GM23338 (cell line): ENCODE results near the gene CNOT6. TPM values are rescaled to one million over a fixed set of nuclear protein-coding genes. Genes with fewer than 3 reads are reported as not detected.

Experiments used
- ATAC-seq: fragments of 200-7000 bp; cut with Tn5 transposase; 3 replicates; pipeline ENCODE4 v1.9.1; 2020
- DNase-seq: peaks from one replicate; pipeline ENCODE4 v3.0.0-alpha.2; 2015; ENCODE audit warnings: low spot score
- H2AFZ ChIP-seq: fragments of 200-600 bp; sonication (generic); 2 replicates; pipeline ENCODE4 v1.8.0; 2016; ENCODE audit warnings: antibody characterized with exemption, mild to moderate bottlenecking, moderate library complexity
- H3F3A ChIP-seq: fragments of 200-600 bp; sonication (generic); replicated peaks from 2 replicates; pipeline ENCODE4 v1.8.0; 2017; ENCODE audit warnings: antibody characterized with exemption, mixed run types, low read depth
- H3K27ac ChIP-seq: fragments of 200-600 bp; sonication (generic); 2 replicates; pipeline ENCODE4 v1.6.1; 2016; ENCODE audit warnings: low read depth
- H3K27me3 ChIP-seq: fragments of 200-600 bp; sonication (generic); 2 replicates; pipeline ENCODE4 v1.8.0; 2016; ENCODE audit warnings: mild to moderate bottlenecking, mixed run types, moderate library complexity; ENCODE audit not compliant: insufficient read depth
- H3K36me3 ChIP-seq: fragments of 200-600 bp; sonication (generic); 2 replicates; pipeline ENCODE4 v1.8.0; 2016; ENCODE audit warnings: mild to moderate bottlenecking; ENCODE audit not compliant: insufficient read depth
- H3K4me1 ChIP-seq: fragments of 200-600 bp; sonication (generic); 2 replicates; pipeline ENCODE4 v1.8.0; 2016; ENCODE audit warnings: mild to moderate bottlenecking, moderate library complexity; ENCODE audit not compliant: insufficient read depth
- H3K4me2 ChIP-seq: fragments of 200-600 bp; sonication (generic); 2 replicates; pipeline ENCODE4 v1.7.1; 2017; ENCODE audit warnings: mixed run types
- H3K4me3 ChIP-seq: fragments of 200-600 bp; sonication (generic); 2 replicates; pipeline ENCODE4 v1.6.1; 2016; ENCODE audit warnings: mixed run types
- H3K79me2 ChIP-seq: fragments of 200-600 bp; sonication (generic); replicated peaks from 2 replicates; pipeline ENCODE4 v1.8.0; 2017; ENCODE audit warnings: mild to moderate bottlenecking; ENCODE audit not compliant: insufficient read depth
- H3K9me2 ChIP-seq: fragments of 200-600 bp; sonication (generic); 2 replicates; pipeline ENCODE4 v1.8.0; 2017; ENCODE audit not compliant: insufficient read depth
- H4K20me1 ChIP-seq: fragments of 200-600 bp; sonication (generic); replicated peaks from 2 replicates; pipeline ENCODE4 v1.8.0; 2017; ENCODE audit warnings: mild to moderate bottlenecking; ENCODE audit not compliant: insufficient read depth
- H3K27ac Mint-ChIP-seq: 2 replicates; pipeline ENCODE4 v1.8.0; 2020; ENCODE audit warnings: inconsistent platforms, mild to moderate bottlenecking, moderate library complexity, mixed read lengths
- H3K27me3 Mint-ChIP-seq: 3 replicates; pipeline ENCODE4 v1.8.0; 2022; ENCODE audit warnings: low read depth, mild to moderate bottlenecking, moderate library complexity, mixed read lengths, inconsistent platforms; ENCODE audit not compliant: insufficient read depth, poor library complexity
- H3K36me3 Mint-ChIP-seq: 3 replicates; pipeline ENCODE4 v1.8.0; 2021; ENCODE audit warnings: low read depth, mild to moderate bottlenecking, inconsistent platforms, moderate library complexity, mixed read lengths
- H3K4me1 Mint-ChIP-seq: 3 replicates; pipeline ENCODE4 v1.8.0; 2020; ENCODE audit warnings: mild to moderate bottlenecking, inconsistent platforms, mixed read lengths
- H3K4me3 Mint-ChIP-seq: 3 replicates; pipeline ENCODE4 v1.8.0; 2021; ENCODE audit warnings: moderate library complexity, mild to moderate bottlenecking, inconsistent platforms, mixed read lengths
- H3K9me3 Mint-ChIP-seq: 3 replicates; pipeline ENCODE4 v1.8.0; 2020; ENCODE audit warnings: moderate library complexity, mild to moderate bottlenecking, inconsistent platforms, mixed read lengths
- CREB1 ChIP-seq: fragments of 250-450 bp; sonication (Bioruptor Pico); IDR thresholded peaks from 2 replicates; pipeline ENCODE4 v1.5.0; 2020; ENCODE audit warnings: low read depth, mild to moderate bottlenecking, moderate library complexity
- EZH2 ChIP-seq: fragments of 200-600 bp; sonication (generic); IDR thresholded peaks from one replicate; pipeline ENCODE4 v1.8.0; 2017; ENCODE audit warnings: antibody characterized with exemption, mild to moderate bottlenecking, low read depth; ENCODE audit not compliant: unreplicated experiment
- EZH2phosphoT487 ChIP-seq: fragments of 200-600 bp; sonication (generic); IDR thresholded peaks from one replicate; pipeline ENCODE4 v1.8.1; 2018; ENCODE audit warnings: antibody characterized with exemption; ENCODE audit not compliant: unreplicated experiment
- JUNB ChIP-seq: IDR thresholded peaks from one replicate; pipeline ENCODE4 v1.6.1; 2016; ENCODE audit warnings: antibody characterized with exemption; ENCODE audit not compliant: unreplicated experiment
- NANOG ChIP-seq: IDR thresholded peaks from 2 replicates; pipeline ENCODE4 v1.6.1; 2016; ENCODE audit warnings: antibody characterized with exemption, borderline replicate concordance
- POLR2AphosphoS5 ChIP-seq: IDR thresholded peaks from 2 replicates; pipeline ENCODE4 v1.6.1; 2016; ENCODE audit warnings: antibody characterized with exemption, low read depth
- STAT1 ChIP-seq: IDR thresholded peaks from one replicate; pipeline ENCODE4 v1.6.1; 2016; ENCODE audit warnings: antibody characterized with exemption; ENCODE audit not compliant: unreplicated experiment
- ZNF114 ChIP-seq: fragments of 250-450 bp; sonication (Bioruptor Pico); IDR thresholded peaks from 2 replicates; pipeline ENCODE4 v1.5.0; 2020; ENCODE audit warnings: mild to moderate bottlenecking, moderate library complexity
- ZNF331 ChIP-seq: fragments of 250-450 bp; sonication (Bioruptor Pico); IDR thresholded peaks from 2 replicates; pipeline ENCODE4 v1.5.0; 2020; ENCODE audit warnings: low read depth, mild to moderate bottlenecking, moderate library complexity
- polyA plus RNA-seq: library from polyadenylated mRNA; unstranded; fragments of >200 nt; fragmentation: Nextera tagmentation; extraction: Ambion mirVana; gene quantifications from 2 replicates; pipeline ENCODE4 v1.2.1, GENCODE V29; 2016
- total RNA-seq: library from RNA; depleted of rRNA; stranded (reverse); fragments of >200 nt; shearing (Covaris generic); gene quantifications from 2 replicates; pipeline ENCODE4 v1.2.3, GENCODE V29; 2014
- TF ChIP-seq, protein P1 (sequence below): fragments of 250-450 bp; sonication (Bioruptor Pico); IDR thresholded peaks from 2 replicates; pipeline ENCODE4 v1.5.0; 2020; ENCODE audit warnings: mild to moderate bottlenecking, moderate library complexity
- TF ChIP-seq, protein P2 (sequence below): IDR thresholded peaks from 2 replicates; pipeline ENCODE4 v1.6.1; 2016; ENCODE audit warnings: antibody characterized with exemption
- TF ChIP-seq, protein P3 (sequence below): IDR thresholded peaks from one replicate; pipeline ENCODE4 v1.6.1; 2018; ENCODE audit warnings: antibody characterized with exemption; ENCODE audit not compliant: unreplicated experiment
- TF ChIP-seq, protein P4 (sequence below), 2 experiments: fragments of 200-600 bp in 1 of 2; sonication (generic) in 1 of 2; conservative IDR thresholded peaks; 2 replicates each; pipeline versions ENCODE4 v1.5.1 to v1.6.1; 2016 to 2017; ENCODE audit warnings: antibody characterized with exemption in 2 of 2, low read depth in 2 of 2, mild to moderate bottlenecking in 2 of 2, moderate library complexity in 1 of 2

Gene CNOT6
- total and polyA plus RNA-seq, 2 experiments from 2014 or later = 14.6 to 38.7 TPM

DNA sequence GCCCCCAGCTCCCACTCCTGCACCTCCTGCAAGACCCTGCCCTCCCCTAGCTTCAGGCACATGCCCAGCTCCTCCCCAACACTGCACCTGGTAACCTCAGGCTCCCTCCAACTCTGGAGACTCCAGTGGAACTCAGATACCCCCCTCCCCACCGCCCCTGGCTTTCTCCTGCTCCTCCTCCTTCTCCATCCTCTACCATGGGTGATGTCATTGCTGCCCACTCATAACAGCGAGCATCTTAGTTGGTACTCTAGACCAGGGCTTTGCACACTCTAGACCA is 24.7 kb upstream of the CNOT6 start:
- ATAC-seq = no peak
- H3K27ac ChIP-seq = no peak overlapping the region
- H3K36me3 Mint-ChIP-seq = no peaks in the 10 kb centered on the region; the same call in 1 of the 3 replicates
- peaks cover 9% of the 10 kb centered on the region; the same call in 2 of the 3 replicates for H3K4me1 Mint-ChIP-seq
- no peaks in the 10 kb centered on the region for H3K27me3 ChIP-seq
- DNase-seq = no peak
- H3K36me3 ChIP-seq = no peaks in the 10 kb centered on the region
- no peaks in the 10 kb centered on the region for H4K20me1 ChIP-seq
- no peak overlapping the region for H3K4me3 ChIP-seq
- no peaks in the 10 kb centered on the region; the same call in 1 of the 2 replicates for H3F3A ChIP-seq
- no peak overlapping the region for H3K4me2 ChIP-seq
- no peaks in the 10 kb centered on the region for H3K9me2 ChIP-seq
- no peaks in the 10 kb centered on the region for H3K79me2 ChIP-seq
- H3K27me3 Mint-ChIP-seq = peaks cover 4% of the 10 kb centered on the region
- no peak overlapping the region for H3K27ac Mint-ChIP-seq
- TF ChIP-seq STAT1 = no peak
- no peak for TF ChIP-seq JUNB
- TF ChIP-seq, protein P1, sequence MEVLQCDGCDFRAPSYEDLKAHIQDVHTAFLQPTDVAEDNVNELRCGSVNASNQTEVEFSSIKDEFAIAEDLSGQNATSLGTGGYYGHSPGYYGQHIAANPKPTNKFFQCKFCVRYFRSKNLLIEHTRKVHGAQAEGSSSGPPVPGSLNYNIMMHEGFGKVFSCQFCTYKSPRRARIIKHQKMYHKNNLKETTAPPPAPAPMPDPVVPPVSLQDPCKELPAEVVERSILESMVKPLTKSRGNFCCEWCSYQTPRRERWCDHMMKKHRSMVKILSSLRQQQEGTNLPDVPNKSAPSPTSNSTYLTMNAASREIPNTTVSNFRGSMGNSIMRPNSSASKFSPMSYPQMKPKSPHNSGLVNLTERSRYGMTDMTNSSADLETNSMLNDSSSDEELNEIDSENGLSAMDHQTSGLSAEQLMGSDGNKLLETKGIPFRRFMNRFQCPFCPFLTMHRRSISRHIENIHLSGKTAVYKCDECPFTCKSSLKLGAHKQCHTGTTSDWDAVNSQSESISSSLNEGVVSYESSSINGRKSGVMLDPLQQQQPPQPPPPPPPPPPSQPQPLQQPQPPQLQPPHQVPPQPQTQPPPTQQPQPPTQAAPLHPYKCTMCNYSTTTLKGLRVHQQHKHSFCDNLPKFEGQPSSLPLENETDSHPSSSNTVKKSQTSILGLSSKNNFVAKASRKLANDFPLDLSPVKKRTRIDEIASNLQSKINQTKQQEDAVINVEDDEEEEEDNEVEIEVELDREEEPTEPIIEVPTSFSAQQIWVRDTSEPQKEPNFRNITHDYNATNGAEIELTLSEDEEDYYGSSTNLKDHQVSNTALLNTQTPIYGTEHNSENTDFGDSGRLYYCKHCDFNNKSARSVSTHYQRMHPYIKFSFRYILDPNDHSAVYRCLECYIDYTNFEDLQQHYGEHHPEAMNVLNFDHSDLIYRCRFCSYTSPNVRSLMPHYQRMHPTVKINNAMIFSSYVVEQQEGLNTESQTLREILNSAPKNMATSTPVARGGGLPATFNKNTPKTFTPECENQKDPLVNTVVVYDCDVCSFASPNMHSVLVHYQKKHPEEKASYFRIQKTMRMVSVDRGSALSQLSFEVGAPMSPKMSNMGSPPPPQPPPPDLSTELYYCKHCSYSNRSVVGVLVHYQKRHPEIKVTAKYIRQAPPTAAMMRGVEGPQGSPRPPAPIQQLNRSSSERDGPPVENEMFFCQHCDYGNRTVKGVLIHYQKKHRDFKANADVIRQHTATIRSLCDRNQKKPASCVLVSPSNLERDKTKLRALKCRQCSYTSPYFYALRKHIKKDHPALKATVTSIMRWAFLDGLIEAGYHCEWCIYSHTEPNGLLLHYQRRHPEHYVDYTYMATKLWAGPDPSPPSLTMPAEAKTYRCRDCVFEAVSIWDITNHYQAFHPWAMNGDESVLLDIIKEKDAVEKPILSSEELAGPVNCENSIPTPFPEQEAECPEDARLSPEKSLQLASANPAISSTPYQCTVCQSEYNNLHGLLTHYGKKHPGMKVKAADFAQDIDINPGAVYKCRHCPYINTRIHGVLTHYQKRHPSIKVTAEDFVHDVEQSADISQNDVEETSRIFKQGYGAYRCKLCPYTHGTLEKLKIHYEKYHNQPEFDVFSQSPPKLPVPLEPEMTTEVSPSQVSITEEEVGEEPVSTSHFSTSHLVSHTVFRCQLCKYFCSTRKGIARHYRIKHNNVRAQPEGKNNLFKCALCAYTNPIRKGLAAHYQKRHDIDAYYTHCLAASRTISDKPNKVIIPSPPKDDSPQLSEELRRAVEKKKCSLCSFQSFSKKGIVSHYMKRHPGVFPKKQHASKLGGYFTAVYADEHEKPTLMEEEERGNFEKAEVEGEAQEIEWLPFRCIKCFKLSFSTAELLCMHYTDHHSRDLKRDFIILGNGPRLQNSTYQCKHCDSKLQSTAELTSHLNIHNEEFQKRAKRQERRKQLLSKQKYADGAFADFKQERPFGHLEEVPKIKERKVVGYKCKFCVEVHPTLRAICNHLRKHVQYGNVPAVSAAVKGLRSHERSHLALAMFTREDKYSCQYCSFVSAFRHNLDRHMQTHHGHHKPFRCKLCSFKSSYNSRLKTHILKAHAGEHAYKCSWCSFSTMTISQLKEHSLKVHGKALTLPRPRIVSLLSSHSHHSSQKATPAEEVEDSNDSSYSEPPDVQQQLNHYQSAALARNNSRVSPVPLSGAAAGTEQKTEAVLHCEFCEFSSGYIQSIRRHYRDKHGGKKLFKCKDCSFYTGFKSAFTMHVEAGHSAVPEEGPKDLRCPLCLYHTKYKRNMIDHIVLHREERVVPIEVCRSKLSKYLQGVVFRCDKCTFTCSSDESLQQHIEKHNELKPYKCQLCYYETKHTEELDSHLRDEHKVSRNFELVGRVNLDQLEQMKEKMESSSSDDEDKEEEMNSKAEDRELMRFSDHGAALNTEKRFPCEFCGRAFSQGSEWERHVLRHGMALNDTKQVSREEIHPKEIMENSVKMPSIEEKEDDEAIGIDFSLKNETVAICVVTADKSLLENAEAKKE (CRISPR knock-in tag) = no peak
- no peak for TF ChIP-seq POLR2AphosphoS5
- TF ChIP-seq ZNF331 (CRISPR knock-in tag) = no peak
- no peak for TF ChIP-seq ZNF114 (CRISPR knock-in tag)
- TF ChIP-seq, protein P2, sequence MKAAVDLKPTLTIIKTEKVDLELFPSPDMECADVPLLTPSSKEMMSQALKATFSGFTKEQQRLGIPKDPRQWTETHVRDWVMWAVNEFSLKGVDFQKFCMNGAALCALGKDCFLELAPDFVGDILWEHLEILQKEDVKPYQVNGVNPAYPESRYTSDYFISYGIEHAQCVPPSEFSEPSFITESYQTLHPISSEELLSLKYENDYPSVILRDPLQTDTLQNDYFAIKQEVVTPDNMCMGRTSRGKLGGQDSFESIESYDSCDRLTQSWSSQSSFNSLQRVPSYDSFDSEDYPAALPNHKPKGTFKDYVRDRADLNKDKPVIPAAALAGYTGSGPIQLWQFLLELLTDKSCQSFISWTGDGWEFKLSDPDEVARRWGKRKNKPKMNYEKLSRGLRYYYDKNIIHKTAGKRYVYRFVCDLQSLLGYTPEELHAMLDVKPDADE = no peak
- TF ChIP-seq, protein P3, sequence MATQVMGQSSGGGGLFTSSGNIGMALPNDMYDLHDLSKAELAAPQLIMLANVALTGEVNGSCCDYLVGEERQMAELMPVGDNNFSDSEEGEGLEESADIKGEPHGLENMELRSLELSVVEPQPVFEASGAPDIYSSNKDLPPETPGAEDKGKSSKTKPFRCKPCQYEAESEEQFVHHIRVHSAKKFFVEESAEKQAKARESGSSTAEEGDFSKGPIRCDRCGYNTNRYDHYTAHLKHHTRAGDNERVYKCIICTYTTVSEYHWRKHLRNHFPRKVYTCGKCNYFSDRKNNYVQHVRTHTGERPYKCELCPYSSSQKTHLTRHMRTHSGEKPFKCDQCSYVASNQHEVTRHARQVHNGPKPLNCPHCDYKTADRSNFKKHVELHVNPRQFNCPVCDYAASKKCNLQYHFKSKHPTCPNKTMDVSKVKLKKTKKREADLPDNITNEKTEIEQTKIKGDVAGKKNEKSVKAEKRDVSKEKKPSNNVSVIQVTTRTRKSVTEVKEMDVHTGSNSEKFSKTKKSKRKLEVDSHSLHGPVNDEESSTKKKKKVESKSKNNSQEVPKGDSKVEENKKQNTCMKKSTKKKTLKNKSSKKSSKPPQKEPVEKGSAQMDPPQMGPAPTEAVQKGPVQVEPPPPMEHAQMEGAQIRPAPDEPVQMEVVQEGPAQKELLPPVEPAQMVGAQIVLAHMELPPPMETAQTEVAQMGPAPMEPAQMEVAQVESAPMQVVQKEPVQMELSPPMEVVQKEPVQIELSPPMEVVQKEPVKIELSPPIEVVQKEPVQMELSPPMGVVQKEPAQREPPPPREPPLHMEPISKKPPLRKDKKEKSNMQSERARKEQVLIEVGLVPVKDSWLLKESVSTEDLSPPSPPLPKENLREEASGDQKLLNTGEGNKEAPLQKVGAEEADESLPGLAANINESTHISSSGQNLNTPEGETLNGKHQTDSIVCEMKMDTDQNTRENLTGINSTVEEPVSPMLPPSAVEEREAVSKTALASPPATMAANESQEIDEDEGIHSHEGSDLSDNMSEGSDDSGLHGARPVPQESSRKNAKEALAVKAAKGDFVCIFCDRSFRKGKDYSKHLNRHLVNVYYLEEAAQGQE = no peak
- TF ChIP-seq, protein P4, sequence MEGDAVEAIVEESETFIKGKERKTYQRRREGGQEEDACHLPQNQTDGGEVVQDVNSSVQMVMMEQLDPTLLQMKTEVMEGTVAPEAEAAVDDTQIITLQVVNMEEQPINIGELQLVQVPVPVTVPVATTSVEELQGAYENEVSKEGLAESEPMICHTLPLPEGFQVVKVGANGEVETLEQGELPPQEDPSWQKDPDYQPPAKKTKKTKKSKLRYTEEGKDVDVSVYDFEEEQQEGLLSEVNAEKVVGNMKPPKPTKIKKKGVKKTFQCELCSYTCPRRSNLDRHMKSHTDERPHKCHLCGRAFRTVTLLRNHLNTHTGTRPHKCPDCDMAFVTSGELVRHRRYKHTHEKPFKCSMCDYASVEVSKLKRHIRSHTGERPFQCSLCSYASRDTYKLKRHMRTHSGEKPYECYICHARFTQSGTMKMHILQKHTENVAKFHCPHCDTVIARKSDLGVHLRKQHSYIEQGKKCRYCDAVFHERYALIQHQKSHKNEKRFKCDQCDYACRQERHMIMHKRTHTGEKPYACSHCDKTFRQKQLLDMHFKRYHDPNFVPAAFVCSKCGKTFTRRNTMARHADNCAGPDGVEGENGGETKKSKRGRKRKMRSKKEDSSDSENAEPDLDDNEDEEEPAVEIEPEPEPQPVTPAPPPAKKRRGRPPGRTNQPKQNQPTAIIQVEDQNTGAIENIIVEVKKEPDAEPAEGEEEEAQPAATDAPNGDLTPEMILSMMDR (conservative IDR thresholded peaks at IDR 0.05; ENCODE audit: low read depth in 2 of 2) = no peak
- no peak for TF ChIP-seq EZH2phosphoT487
- TF ChIP-seq NANOG = no peak
- TF ChIP-seq EZH2 = no peak
- no peak for TF ChIP-seq CREB1 (CRISPR knock-in tag)
- no peaks in the 10 kb centered on the region for H3K9me3 Mint-ChIP-seq
- H2AFZ ChIP-seq = no peak overlapping the region
- H3K4me3 Mint-ChIP-seq = no peak overlapping the region
- no peaks in the 10 kb centered on the region for H3K4me1 ChIP-seq
